WTC11 (cell line): ENCODE data around the gene PRKCE. TPM values are rescaled to one million over a fixed set of nuclear protein-coding genes. Genes with fewer than 3 reads are reported as not detected.

Source experiments
- ATAC-seq: fragments of 200-7000 bp; cut with Tn5 transposase; 2 replicates; pipeline ENCODE4 v1.10.0; 2021; ENCODE audit warnings: mild to moderate bottlenecking, moderate library complexity
- CTCF ChIA-PET: fragments of 300-600 bp; sonication (Branson Sonifier 250); formaldehyde crosslinking; loops from one replicate; lab custom pipeline; 2021; ENCODE audit warnings: antibody characterized with exemption; lab: Charles Lee
- POLR2A ChIA-PET: fragments of 350-600 bp; sonication (Branson Sonifier 250); formaldehyde crosslinking; loops from one replicate; lab custom pipeline; 2021; ENCODE audit warnings: antibody characterized with exemption; lab: Charles Lee
- DNase-seq: peaks from one replicate; pipeline ENCODE4 v3.0.0; 2021; ENCODE audit warnings: low spot score
- H3K27ac Mint-ChIP-seq: 2 replicates; pipeline ENCODE4 v1.8.0; 2021; ENCODE audit warnings: mixed read lengths
- H3K27me3 Mint-ChIP-seq: 2 replicates; pipeline ENCODE4 v1.8.0; 2021; ENCODE audit warnings: low read depth, mild to moderate bottlenecking, moderate library complexity, mixed read lengths
- H3K36me3 Mint-ChIP-seq: 2 replicates; pipeline ENCODE4 v1.8.0; 2021; ENCODE audit warnings: mixed read lengths
- H3K4me1 Mint-ChIP-seq: 2 replicates; pipeline ENCODE4 v1.8.0; 2022; ENCODE audit warnings: mixed read lengths
- H3K4me3 Mint-ChIP-seq: 2 replicates; pipeline ENCODE4 v1.8.0; 2021; ENCODE audit warnings: mild to moderate bottlenecking, moderate library complexity, mixed read lengths
- H3K9me3 Mint-ChIP-seq: 2 replicates; pipeline ENCODE4 v1.8.0; 2021; ENCODE audit warnings: mixed read lengths
- AFF4 ChIP-seq: sonication (generic); formaldehyde crosslinking; IDR thresholded peaks from 2 replicates; pipeline ENCODE4 v1.8.1; 2023; ENCODE audit warnings: mild to moderate bottlenecking, missing genetic modification reagents, borderline replicate concordance
- ATF3 ChIP-seq: sonication (generic); formaldehyde crosslinking; conservative IDR thresholded peaks from 2 replicates; pipeline ENCODE4 v1.8.1; 2022; ENCODE audit warnings: mild to moderate bottlenecking, missing genetic modification reagents
- ATF6 ChIP-seq: sonication (generic); formaldehyde crosslinking; IDR thresholded peaks from 2 replicates; pipeline ENCODE4 v1.8.1; 2023; ENCODE audit warnings: mild to moderate bottlenecking, missing genetic modification reagents
- CREB1 ChIP-seq: sonication (generic); formaldehyde crosslinking; IDR thresholded peaks from 2 replicates; pipeline ENCODE4 v1.8.0; 2023; ENCODE audit warnings: mild to moderate bottlenecking, missing genetic modification reagents
- CTCF ChIP-seq: fragments of 200-600 bp; IDR thresholded peaks from 2 replicates; pipeline ENCODE4 v1.8.0; 2022; ENCODE audit warnings: antibody characterized with exemption
- ERG ChIP-seq: fragments of 250-450 bp; sonication (Bioruptor Pico); IDR thresholded peaks from 2 replicates; pipeline ENCODE4 v1.8.0; 2021; ENCODE audit warnings: mild to moderate bottlenecking
- ETV6 ChIP-seq: sonication (generic); formaldehyde crosslinking; IDR thresholded peaks from 2 replicates; pipeline ENCODE4 v1.8.1; 2022; ENCODE audit warnings: mild to moderate bottlenecking, missing genetic modification reagents
- MYBL2 ChIP-seq: sonication (generic); formaldehyde crosslinking; IDR thresholded peaks from 2 replicates; pipeline ENCODE4 v1.8.1; 2023; ENCODE audit warnings: mild to moderate bottlenecking, moderate library complexity, missing genetic modification reagents
- NFE2L1 ChIP-seq: sonication (generic); formaldehyde crosslinking; IDR thresholded peaks from 2 replicates; pipeline ENCODE4 v1.8.1; 2023; ENCODE audit warnings: missing genetic modification reagents
- NFYB ChIP-seq: sonication (generic); formaldehyde crosslinking; conservative IDR thresholded peaks from 2 replicates; pipeline ENCODE4 v1.8.0; 2022; ENCODE audit warnings: low read depth, missing genetic modification reagents
- NR3C1 ChIP-seq: sonication (generic); formaldehyde crosslinking; conservative IDR thresholded peaks from 2 replicates; pipeline ENCODE4 v1.8.1; 2023; ENCODE audit warnings: low read depth, mild to moderate bottlenecking, missing genetic modification reagents
- PRDM15 ChIP-seq: sonication (generic); formaldehyde crosslinking; IDR thresholded peaks from 2 replicates; pipeline ENCODE4 v1.8.0; 2022; ENCODE audit warnings: missing genetic modification reagents
- TCF7 ChIP-seq: sonication (generic); formaldehyde crosslinking; IDR thresholded peaks from 2 replicates; pipeline ENCODE4 v1.8.0; 2022; ENCODE audit warnings: mild to moderate bottlenecking, low read depth, missing genetic modification reagents, moderate library complexity
- TEAD4 ChIP-seq: sonication (generic); formaldehyde crosslinking; IDR thresholded peaks from 2 replicates; pipeline ENCODE4 v1.8.0; 2022; ENCODE audit warnings: mild to moderate bottlenecking, missing genetic modification reagents
- TP53 ChIP-seq: sonication (generic); formaldehyde crosslinking; IDR thresholded peaks from 2 replicates; pipeline ENCODE4 v1.8.1; 2023; ENCODE audit warnings: mild to moderate bottlenecking, missing genetic modification reagents
- ZNF232 ChIP-seq: sonication (generic); formaldehyde crosslinking; IDR thresholded peaks from 2 replicates; pipeline ENCODE4 v1.8.0; 2022; ENCODE audit warnings: mild to moderate bottlenecking, missing genetic modification reagents
- ZNF281 ChIP-seq: sonication (generic); formaldehyde crosslinking; IDR thresholded peaks from 2 replicates; pipeline ENCODE4 v1.8.0; 2023; ENCODE audit warnings: mild to moderate bottlenecking, missing genetic modification reagents
- ZNF416 ChIP-seq: fragments of 250-450 bp; sonication (Bioruptor Pico); IDR thresholded peaks from 2 replicates; pipeline ENCODE4 v1.9.0; 2021; ENCODE audit warnings: mild to moderate bottlenecking, inconsistent platforms
- total RNA-seq: library from RNA; stranded (reverse); gene quantifications from 3 replicates; pipeline ENCODE4 v1.2.3, GENCODE V29; 2021

The PRKCE gene
- total RNA-seq, 1 experiment from 2014 or later, result 5.8 TPM

GRCh38 chr2:45747363-45747762 lies 95.9 kb downstream of the PRKCE start (continued):
- TF ChIP-seq AFF4, result no peak
- TF ChIP-seq MYBL2 (CRISPR knock-in tag), result no peak
- no peak for TF ChIP-seq TCF7 (CRISPR knock-in tag)
- no peak for TF ChIP-seq CTCF
- no peak for TF ChIP-seq NR3C1 (CRISPR knock-in tag)
- no peak for TF ChIP-seq ETV6 (CRISPR knock-in tag)
- no peak for TF ChIP-seq PRDM15
- no peak for TF ChIP-seq ZNF232 (CRISPR knock-in tag)
- no peak for TF ChIP-seq ERG (CRISPR knock-in tag)
- TF ChIP-seq, all 79 proteins: peak for 0

GRCh38 chr2:45748239-45748638 lies 96.8 kb downstream of the PRKCE start:
- H3K27ac Mint-ChIP-seq, result no peak overlapping the region
- CTCF ChIA-PET, result no interaction called here
- H3K9me3 Mint-ChIP-seq, result peaks cover 17% of the 10 kb centered on the region
- no peak for TF ChIP-seq NR3C1 (CRISPR knock-in tag)
- TF ChIP-seq TEAD4, result no peak
- no peak for TF ChIP-seq CREB1 (CRISPR knock-in tag)
- TF ChIP-seq ATF3, result no peak
- no peak for TF ChIP-seq ATF6 (CRISPR knock-in tag)
- TF ChIP-seq NFYB (CRISPR knock-in tag), result no peak
- TF ChIP-seq ZNF281 (CRISPR knock-in tag), result no peak
- no peak for TF ChIP-seq MYBL2 (CRISPR knock-in tag)
- TF ChIP-seq NFE2L1 (CRISPR knock-in tag), result no peak
- TF ChIP-seq ZNF416 (CRISPR knock-in tag), result no peak
- no peak for TF ChIP-seq TP53 (CRISPR knock-in tag)

More at GRCh38 chr2:45748239-45748638, 96.8 kb downstream of the PRKCE start:
- Mint-ChIP-seq H3K36me3 (peaks cover 12% of the 10 kb centered on the region), H3K4me3 (no peak overlapping the region), H3K4me1 (peaks cover 11% of the 10 kb centered on the region), H3K27me3 (no peaks in the 10 kb centered on the region; the same call in 1 of the 2 replicates)
- DNase-seq (no peak), ATAC-seq (no peak)
- POLR2A ChIA-PET, result no interaction called here
